Natural killer cell (primary cell): ENCODE data around the gene LCNL1. TPM values are rescaled to one million over a fixed set of nuclear protein-coding genes. Genes with fewer than 3 reads are reported as not detected.

Experiments used
- ATAC-seq, 3 donors: fragments of 150-1000 bp in 2 of 3; fragments of 200-7000 bp in 1 of 3; cut with Tn5 transposase; 1 replicate in 1 of 3; 2 replicates in 2 of 3; pipeline ENCODE4 v1.10.0; 2021; ENCODE audit warnings: mild to moderate bottlenecking in 2 of 3, moderate library complexity in 2 of 3
- DNase-seq, 2 donors: peaks; one replicate each; pipeline versions ENCODE4 v3.0.0 to v3.0.0-alpha.2; 2013 to 2021; ENCODE audit warnings: mixed read lengths in 1 of 2
- H3K27ac ChIP-seq: one replicate; pipeline ENCODE4 v1.5.1; 2013; ENCODE audit warnings: mild to moderate bottlenecking, low read length
- H3K27me3 ChIP-seq: one replicate; pipeline ENCODE4 v1.6.1; 2013; ENCODE audit warnings: low read length; ENCODE audit not compliant: control insufficient read depth, insufficient read depth
- H3K36me3 ChIP-seq: one replicate; pipeline ENCODE4 v1.6.1; 2013; ENCODE audit warnings: low read length; ENCODE audit not compliant: control insufficient read depth, insufficient read depth
- H3K4me1 ChIP-seq: one replicate; pipeline ENCODE4 v1.6.1; 2013; ENCODE audit warnings: low read length; ENCODE audit not compliant: control insufficient read depth, insufficient read depth
- H3K4me3 ChIP-seq: one replicate; pipeline ENCODE4 v1.5.1; 2013; ENCODE audit warnings: low read length
- H3K9me3 ChIP-seq: one replicate; pipeline ENCODE4 v1.6.1; 2013; ENCODE audit warnings: low read length; ENCODE audit not compliant: control insufficient read depth, insufficient read depth
- H3K27ac Mint-ChIP-seq, 2 donors: one replicate each; pipeline ENCODE4 v1.8.0; 2022; ENCODE audit warnings: mild to moderate bottlenecking in 2 of 2, mixed read lengths in 2 of 2, moderate library complexity in 1 of 2
- H3K27me3 Mint-ChIP-seq, 2 donors: one replicate each; pipeline ENCODE4 v1.8.0; 2022; ENCODE audit warnings: low read depth in 2 of 2, mixed read lengths in 2 of 2
- H3K36me3 Mint-ChIP-seq: one replicate; pipeline ENCODE4 v1.8.0; 2022; ENCODE audit warnings: mixed read lengths
- H3K4me1 Mint-ChIP-seq, 2 donors: one replicate each; pipeline ENCODE4 v1.8.0; 2022; ENCODE audit warnings: mixed read lengths in 2 of 2
- H3K4me3 Mint-ChIP-seq: one replicate; pipeline ENCODE4 v1.8.0; 2022; ENCODE audit warnings: mild to moderate bottlenecking, moderate library complexity, mixed read lengths
- H3K9me3 Mint-ChIP-seq, 2 donors: one replicate each; pipeline ENCODE4 v1.8.0; 2022; ENCODE audit warnings: mixed read lengths in 2 of 2
- CTCF ChIP-seq: fragments of 200-600 bp; IDR thresholded peaks from one replicate; pipeline ENCODE4 v1.8.0; 2022; ENCODE audit warnings: antibody characterized with exemption
- WGBS: methylation state at CpG from one replicate; pipeline ENCODE4 v1.1.7; 2013; ENCODE audit warnings: missing lambda C conversion rate; ENCODE audit not compliant: insufficient coverage; 5-methylcytosine and 5-hydroxymethylcytosine counted together
- intact Hi-C: fragments of 100-400 bp; cut with micrococcal nuclease; formaldehyde crosslinking; loops from one replicate; pipeline ENCODE4 v1.14.2; 2022
- total RNA-seq, 4 donors: library from RNA; stranded (reverse); fragments of 120-200 nt in 1 of 4; gene quantifications; one replicate each; pipeline versions ENCODE4 v1.2.3 to v1.2.4, GENCODE V29; 2013 to 2022

LCNL1 gene
- total RNA-seq, 3 donors from 2014 or later (not counting 1 experiment from before 2014, with no cell fraction given): 4.9 to 8.4 (median 8.2) TPM

- peaks cover 11% of the 10 kb centered on the region for H3K27me3 ChIP-seq
- intact Hi-C loops: no loop called here
- DNase-seq (no peak), ATAC-seq (no peak)
- Mint-ChIP-seq H3K27me3 (peaks cover 0 to 7% of the 10 kb centered on the region in 2 donors), H3K9me3 (no peaks in the 10 kb centered on the region), H3K27ac (no peak overlapping the region), H3K4me1 (peaks cover 13 to 39% of the 10 kb centered on the region in 2 donors), H3K4me3 (no peak overlapping the region), H3K36me3 (no peaks in the 10 kb centered on the region)
- H3K9me3 ChIP-seq: no peaks in the 10 kb centered on the region
- no peak overlapping the region for H3K4me3 ChIP-seq
- no peak overlapping the region for H3K27ac ChIP-seq
- 96% methylated on average over 4 of the region's 4 CpGs for WGBS
- H3K36me3 ChIP-seq: peaks cover 9% of the 10 kb centered on the region
- H3K4me1 ChIP-seq: peaks cover 31% of the 10 kb centered on the region
- TF ChIP-seq CTCF: no peak
These were observed 6.1 kb downstream of the LCNL1 start for GRCh38 chr9:136988872-136989271.

DNA sequence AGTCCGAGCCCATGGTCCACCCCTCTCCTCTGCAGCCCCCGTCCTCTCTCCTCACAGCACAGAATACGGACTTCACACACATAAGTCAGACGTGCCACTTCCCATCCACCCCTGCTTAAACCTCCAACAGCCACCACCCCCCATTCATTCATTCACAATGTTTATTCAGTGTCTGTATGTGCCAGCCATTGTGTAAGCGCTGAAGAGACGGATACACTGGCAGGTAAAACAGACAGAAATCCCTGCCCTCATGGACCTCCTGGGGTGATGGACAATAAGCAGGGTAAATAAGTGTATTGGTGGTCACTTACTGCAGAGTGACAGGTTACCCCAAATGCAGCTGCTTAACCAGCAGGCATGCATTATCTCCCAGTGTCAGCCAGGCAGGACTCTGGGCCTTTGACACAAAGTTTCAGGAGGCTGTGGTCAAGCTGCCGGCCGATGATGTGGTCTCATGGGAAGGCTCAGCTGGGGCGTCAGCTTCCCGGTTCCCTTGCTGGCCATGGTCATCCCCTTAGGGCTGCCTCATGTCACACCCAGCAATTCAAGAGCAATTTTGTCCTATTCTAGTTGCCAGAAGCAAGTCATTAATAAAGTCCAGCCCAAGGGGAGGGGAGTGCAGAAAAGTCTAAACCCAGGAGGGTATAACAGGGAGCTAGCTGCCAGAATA lies 7.6 kb downstream of the LCNL1 start:
- H3K4me3 Mint-ChIP-seq: peak overlapping the region; percentile 38
- ATAC-seq: no peak
- peak overlapping the region; percentile 92 to 96 for H3K27ac Mint-ChIP-seq
- H3K4me1 Mint-ChIP-seq: peaks cover 15 to 41% of the 10 kb centered on the region in 2 donors
- H3K36me3 Mint-ChIP-seq: no peaks in the 10 kb centered on the region
- no peak overlapping the region for H3K27ac ChIP-seq
- H3K9me3 Mint-ChIP-seq: no peaks in the 10 kb centered on the region
- peaks cover 16% of the 10 kb centered on the region for H3K36me3 ChIP-seq
- peaks cover 2% of the 10 kb centered on the region for H3K27me3 ChIP-seq
- H3K9me3 ChIP-seq: no peaks in the 10 kb centered on the region
- peaks cover 35% of the 10 kb centered on the region for H3K4me1 ChIP-seq
- DNase-seq: no peak
- H3K27me3 Mint-ChIP-seq: peaks cover 0 to 4% of the 10 kb centered on the region in 2 donors
- no peak for TF ChIP-seq CTCF
- H3K4me3 ChIP-seq: no peak overlapping the region
- intact Hi-C loops: no loop called here
- 87% methylated on average over 10 of the region's 10 CpGs for WGBS

GRCh38 chr9:136991993-136992818 lies 9.4 kb downstream of the LCNL1 start, which contains the start of gene PAXX:
Gene PAXX, plus strand, starts transcription at chr9:136992422. Its CDS starts 22 bp downstream, at chr9:136992444.
- peak within 1 kb of the TSS; percentile 92 to 96 for H3K27ac Mint-ChIP-seq
- H3K27me3 Mint-ChIP-seq: peaks cover 0 to 4% of the 10 kb centered on the region in 2 donors
- H3K9me3 Mint-ChIP-seq: no peaks in the 10 kb centered on the region
- peaks cover 2% of the 10 kb centered on the region for H3K27me3 ChIP-seq
- no peaks in the 10 kb centered on the region for H3K36me3 Mint-ChIP-seq
- under 1% methylated on average over 90 of the region's 92 CpGs for WGBS
- no peaks in the 10 kb centered on the region for H3K9me3 ChIP-seq
- peak within 1 kb of the TSS; percentile 96 for H3K27ac ChIP-seq
- DNase-seq (peak; percentile 92 to 95), ATAC-seq (peak; percentile 75 to 91 (median 77))
- H3K36me3 ChIP-seq: peaks cover 16% of the 10 kb centered on the region
- peaks cover 53% of the 10 kb centered on the region for H3K4me1 ChIP-seq
- H3K4me3 ChIP-seq: peak within 1 kb of the TSS; percentile 81
- H3K4me1 Mint-ChIP-seq: peaks cover 15 to 52% of the 10 kb centered on the region in 2 donors
- intact Hi-C loops: loop anchor here (1.0 to 2.0 kb wide), 3 partner anchors 14 to 110 kb away; no protein-coding TSS in a partner anchor
- peak within 1 kb of the TSS; percentile 88 for H3K4me3 Mint-ChIP-seq
- TF ChIP-seq CTCF: no peak
